Dermis blood vessel endothelial cell (primary cell): ENCODE results near the gene KLHL5. TPM values are rescaled to one million over a fixed set of nuclear protein-coding genes. Genes with fewer than 3 reads are reported as not detected.
A peak's percentile ranks its signal among the peaks of the same experiment; 100 is the strongest.
"Not testable (repeated sequence)": the region's sequence is repeated elsewhere in the genome, so short reads cannot be mapped to it uniquely, and the experiment has no call there.

Experiments used
- DNase-seq: peaks from one replicate; pipeline ENCODE4 v3.0.0; 2010
- total RNA-seq: library from RNA; depleted of rRNA; stranded (reverse); fragments of >200 nt; gene quantifications from 2 replicates; pipeline ENCODE4 v1.2.3, GENCODE V29; 2014

KLHL5 gene
- total RNA-seq, 1 donor from 2014 or later, result 131 TPM

- no peak for DNase-seq
Observed at GRCh38 chr4:39106011-39106410, 44.0 kb downstream of the KLHL5 start.

DNA sequence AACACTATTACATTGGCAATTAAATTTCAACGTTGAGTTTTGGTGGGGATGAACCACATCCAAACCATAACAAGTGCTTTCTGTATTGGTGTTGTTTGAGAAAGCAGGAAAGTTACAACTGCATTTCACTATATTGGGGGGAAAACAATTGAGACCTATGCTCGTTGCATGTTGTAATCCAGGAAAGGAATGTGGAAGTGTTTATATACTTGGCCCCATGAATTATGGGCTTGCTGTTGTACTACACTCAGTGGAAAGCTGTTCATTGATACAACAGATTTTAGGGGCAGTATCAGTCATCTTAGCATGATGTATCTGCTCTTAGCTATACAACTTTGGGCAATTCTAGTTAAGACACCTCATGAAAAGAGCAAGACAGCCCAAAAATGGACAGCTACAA is 52.4 kb downstream of the KLHL5 start:
- no peak for DNase-seq

GRCh38 chr4:39118034-39118658 is 56.1 kb downstream of the KLHL5 start:
- DNase-seq, result no peak

DNA sequence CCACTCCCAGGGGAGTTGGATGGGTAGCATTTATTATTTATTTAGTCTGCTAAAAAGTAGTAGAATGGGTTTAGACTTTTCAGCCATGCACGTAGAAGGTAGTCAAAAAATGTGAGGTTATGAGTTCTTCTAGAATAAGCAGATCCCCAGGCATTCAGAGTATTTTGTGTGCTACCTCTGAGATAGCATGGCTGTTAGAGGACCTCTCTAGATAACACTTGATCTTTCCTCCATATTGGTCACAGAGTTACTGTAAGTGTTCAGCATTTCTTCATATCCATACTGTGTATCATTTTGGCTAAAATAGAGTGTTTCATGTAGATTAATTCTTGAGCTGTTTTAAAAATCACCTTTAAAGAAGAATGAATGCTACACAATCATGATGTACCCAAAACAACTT is 58.4 kb downstream of the KLHL5 start:
- no peak for DNase-seq

GRCh38 chr4:39124885-39125599 is 63.0 kb downstream of the KLHL5 start:
- DNase-seq, result no peak

- DNase-seq, result no peak
Observed at GRCh38 chr4:39125600-39125985, 63.6 kb downstream of the KLHL5 start.

- DNase-seq, result no peak
Observed at GRCh38 chr4:39126256-39127095, 64.4 kb downstream of the KLHL5 start.

GRCh38 chr4:39133623-39134022 is 71.6 kb downstream of the KLHL5 start:
- DNase-seq, result no peak

- peak; percentile 21 for DNase-seq
Observed at GRCh38 chr4:39134683-39135306, 72.8 kb downstream of the KLHL5 start.

GRCh38 chr4:39138227-39138626 is 76.2 kb downstream of the KLHL5 start:
- DNase-seq, result not testable (repeated sequence)

DNA sequence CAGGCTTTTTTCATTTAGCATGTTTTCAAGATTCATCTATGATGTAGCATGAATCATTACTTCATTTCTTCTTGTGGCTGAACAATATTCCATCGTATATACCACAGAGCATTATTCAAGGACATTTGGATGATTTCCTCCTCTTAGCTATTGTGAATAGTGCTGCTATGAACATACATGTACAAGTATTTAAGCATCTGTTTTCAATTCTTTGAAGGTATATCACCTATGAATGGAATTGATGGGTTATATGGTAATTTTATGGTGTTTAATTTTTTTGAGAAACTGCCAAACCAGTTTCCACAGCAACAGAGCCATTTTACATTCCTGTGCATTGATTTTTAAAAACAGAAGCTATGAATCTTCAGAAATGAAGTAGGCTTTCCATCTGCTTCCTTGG is 84.2 kb downstream of the KLHL5 start:
- DNase-seq, result no peak

- DNase-seq, result no peak
Observed at GRCh38 chr4:39154009-39154408, 92.0 kb downstream of the KLHL5 start.

DNA sequence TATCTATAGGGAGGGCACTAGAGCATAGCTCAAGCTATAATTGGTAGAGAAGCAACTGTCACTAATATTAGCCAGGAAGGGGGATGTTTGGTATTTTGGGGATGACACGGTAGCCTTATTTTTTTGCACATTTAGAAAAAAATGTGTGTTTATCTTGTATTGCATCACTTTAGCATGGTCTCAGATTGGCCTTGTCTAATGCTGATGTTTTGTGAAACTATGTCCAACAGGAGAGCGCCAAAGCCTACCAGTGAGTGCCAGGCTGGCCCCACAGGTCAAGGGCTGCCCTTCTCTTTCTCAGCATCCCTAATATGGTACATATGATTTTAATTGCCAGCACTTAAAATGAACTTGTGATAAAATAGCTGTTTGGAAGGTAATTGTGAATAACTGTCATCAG is 95.5 kb downstream of the KLHL5 start:
- no peak for DNase-seq

GRCh38 chr4:39166177-39166576 is 104.1 kb downstream of the KLHL5 start:
- no peak for DNase-seq

GRCh38 chr4:39166669-39167068 is 104.6 kb downstream of the KLHL5 start:
- no peak for DNase-seq

DNA sequence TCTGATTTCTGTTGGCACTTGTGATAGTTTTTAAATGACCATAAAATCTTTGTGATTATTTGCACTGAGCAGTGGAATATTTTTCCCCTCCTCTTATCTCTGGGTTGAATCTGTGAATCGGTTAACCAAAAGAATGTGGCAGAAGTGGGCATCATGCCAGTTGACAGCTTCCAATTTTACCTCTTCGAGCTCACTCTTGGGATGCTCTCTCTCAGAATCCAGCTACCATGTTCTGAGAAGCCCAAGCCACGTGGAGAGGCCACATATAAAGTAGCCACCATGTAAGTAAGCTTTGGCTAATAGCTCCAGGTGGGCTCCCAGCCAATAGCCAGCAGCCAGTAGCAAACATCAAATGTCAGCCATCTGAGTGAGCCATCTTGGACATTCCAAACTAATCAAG is 107.4 kb downstream of the KLHL5 start:
- no peak for DNase-seq

DNA sequence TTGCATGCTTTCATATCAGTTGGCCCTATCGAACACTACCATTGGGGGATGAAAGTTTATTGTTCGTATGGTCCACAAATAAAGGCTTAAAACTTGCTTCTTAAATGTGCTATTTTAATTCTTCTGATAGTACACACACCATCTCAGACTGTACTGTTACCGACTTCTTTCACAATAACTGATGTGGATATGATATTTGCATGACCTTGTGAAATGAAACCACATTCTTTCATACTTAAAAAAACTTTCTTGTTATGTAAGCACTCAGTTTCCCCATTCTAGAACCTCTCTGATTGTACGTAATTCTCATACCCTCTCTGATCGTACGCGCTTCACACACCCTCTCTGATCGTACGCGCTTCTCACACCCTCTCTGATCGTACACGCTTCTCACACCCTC is 108.3 kb downstream of the KLHL5 start:
- DNase-seq, result no peak

Other genes with a start within 250 kb of the KLHL5 start
- 0.17 and 1.4 TPM in 2 replicates for gene TLR6, start 205.4 kb upstream of the KLHL5 start, total RNA-seq
- 141 and 167 TPM in 2 replicates for gene FAM114A1, start 194.4 kb upstream of the KLHL5 start, total RNA-seq
- 0.34 and 0.74 TPM in 2 replicates for gene TMEM156, start 29.8 kb upstream of the KLHL5 start, total RNA-seq
- 24.8 and 33.0 TPM in 2 replicates for gene WDR19, start 120.3 kb downstream of the KLHL5 start, total RNA-seq